ENCODE results near the gene MNT. TPM values are rescaled to one million over a fixed set of nuclear protein-coding genes. Genes with fewer than 3 reads are reported as not detected.

Gene MNT
- polyA plus RNA-seq, 1 experiment: 3.1 TPM

- Histone ChIP-seq H3K36me3 (ENCODE audit: control insufficient read depth, insufficient read depth, low read length) (peaks cover 26% of the 10 kb centered on the region), H3K4me3 (ENCODE audit: low read depth, low read length) (no peak overlapping the region), H3K27me3 (ENCODE audit: control insufficient read depth, insufficient read depth, low read length) (no peaks in the 10 kb centered on the region)
- no peak for DNase-seq (ENCODE audit: low read depth)
- ChIA-PET CTCF (no interaction called here), POLR2A (no interaction called here)
- TF ChIP-seq, protein P1, sequence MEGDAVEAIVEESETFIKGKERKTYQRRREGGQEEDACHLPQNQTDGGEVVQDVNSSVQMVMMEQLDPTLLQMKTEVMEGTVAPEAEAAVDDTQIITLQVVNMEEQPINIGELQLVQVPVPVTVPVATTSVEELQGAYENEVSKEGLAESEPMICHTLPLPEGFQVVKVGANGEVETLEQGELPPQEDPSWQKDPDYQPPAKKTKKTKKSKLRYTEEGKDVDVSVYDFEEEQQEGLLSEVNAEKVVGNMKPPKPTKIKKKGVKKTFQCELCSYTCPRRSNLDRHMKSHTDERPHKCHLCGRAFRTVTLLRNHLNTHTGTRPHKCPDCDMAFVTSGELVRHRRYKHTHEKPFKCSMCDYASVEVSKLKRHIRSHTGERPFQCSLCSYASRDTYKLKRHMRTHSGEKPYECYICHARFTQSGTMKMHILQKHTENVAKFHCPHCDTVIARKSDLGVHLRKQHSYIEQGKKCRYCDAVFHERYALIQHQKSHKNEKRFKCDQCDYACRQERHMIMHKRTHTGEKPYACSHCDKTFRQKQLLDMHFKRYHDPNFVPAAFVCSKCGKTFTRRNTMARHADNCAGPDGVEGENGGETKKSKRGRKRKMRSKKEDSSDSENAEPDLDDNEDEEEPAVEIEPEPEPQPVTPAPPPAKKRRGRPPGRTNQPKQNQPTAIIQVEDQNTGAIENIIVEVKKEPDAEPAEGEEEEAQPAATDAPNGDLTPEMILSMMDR (IDR thresholded peaks at IDR 0.05; ENCODE audit: insufficient read depth, low read depth, low read length): no peak
Observed at GRCh38 chr17:2362881-2363280, 38.0 kb downstream of the MNT start.

DNA sequence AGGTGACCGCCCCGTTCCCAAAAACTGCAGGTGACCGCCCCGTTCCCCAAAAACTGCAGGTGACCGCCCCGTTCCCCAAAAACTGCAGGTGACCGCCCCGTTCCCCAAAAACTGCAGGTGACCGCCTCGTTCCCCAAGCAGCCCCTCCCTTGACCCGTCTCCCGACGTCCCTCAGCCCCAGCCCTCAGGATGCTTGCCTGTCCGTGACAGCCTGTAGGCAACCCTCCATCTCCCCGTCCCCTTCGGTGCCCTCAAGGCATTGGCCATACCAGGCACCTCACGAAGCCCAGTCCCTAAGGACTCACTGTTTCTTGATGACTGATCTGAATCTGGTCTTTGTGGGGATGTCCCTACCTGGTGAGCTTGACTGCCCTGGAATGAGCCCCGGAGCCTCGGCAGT is 38.4 kb downstream of the MNT start:
- POLR2A ChIA-PET: no interaction called here
- TF ChIP-seq, protein P1 (IDR thresholded peaks at IDR 0.05; ENCODE audit: insufficient read depth, low read depth, low read length): no peak
- peaks cover 26% of the 10 kb centered on the region for H3K36me3 ChIP-seq (ENCODE audit: control insufficient read depth, insufficient read depth, low read length)
- CTCF ChIA-PET: interaction anchor here (1.7 kb wide), 1 partner anchor 10 kb away, joined by 5 read pairs; no protein-coding TSS in a partner anchor
- DNase-seq (ENCODE audit: low read depth): no peak
- no peaks in the 10 kb centered on the region for H3K27me3 ChIP-seq (ENCODE audit: control insufficient read depth, insufficient read depth, low read length)
- H3K4me3 ChIP-seq (ENCODE audit: low read depth, low read length): no peak overlapping the region

DNA sequence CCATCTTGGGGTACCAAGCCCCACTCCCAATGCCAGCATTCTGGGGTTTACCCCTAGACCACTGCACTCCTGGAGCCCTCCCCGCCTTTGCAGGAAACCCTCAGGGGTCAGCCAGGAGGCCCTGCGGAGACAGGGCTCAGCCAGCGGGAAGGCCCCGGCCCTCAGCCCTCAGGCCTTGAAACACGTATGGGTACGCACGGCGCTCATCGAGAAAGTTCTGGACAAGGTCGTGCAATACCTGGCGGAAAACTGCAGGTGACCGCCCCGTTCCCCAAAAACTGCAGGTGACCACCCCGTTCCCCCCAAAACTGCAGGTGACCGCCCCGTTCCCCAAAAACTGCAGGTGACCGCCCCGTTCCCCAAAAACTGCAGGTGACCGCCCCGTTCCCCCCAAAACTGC is 38.8 kb downstream of the MNT start:
- CTCF ChIA-PET: interaction anchor here (0.9 to 1.7 kb wide), 2 partner anchors 9 to 54 kb away, joined by 3 to 5 read pairs; no protein-coding TSS in a partner anchor
- no peak for DNase-seq (ENCODE audit: low read depth)

GRCh38 chr17:2361010-2361760 is 39.7 kb downstream of the MNT start:
- CTCF ChIA-PET: interaction anchor here (0.9 to 4.7 kb wide), 4 partner anchors 8 to 55 kb away, joined by 3 to 22 read pairs (median 6); no protein-coding TSS in a partner anchor
- no peaks in the 10 kb centered on the region for H3K27me3 ChIP-seq (ENCODE audit: control insufficient read depth, insufficient read depth, low read length)
- TF ChIP-seq, protein P1 (IDR thresholded peaks at IDR 0.05; ENCODE audit: insufficient read depth, low read depth, low read length): no peak
- H3K4me3 ChIP-seq (ENCODE audit: low read depth, low read length): no peak overlapping the region
- DNase-seq (ENCODE audit: low read depth): no peak
- POLR2A ChIA-PET: no interaction called here
- H3K36me3 ChIP-seq (ENCODE audit: control insufficient read depth, insufficient read depth, low read length): peaks cover 25% of the 10 kb centered on the region

More for the DNA sequence above, 38.8 kb downstream of the MNT start:
- Histone ChIP-seq H3K4me3 (ENCODE audit: low read depth, low read length) (no peak overlapping the region), H3K36me3 (ENCODE audit: control insufficient read depth, insufficient read depth, low read length) (peaks cover 26% of the 10 kb centered on the region), H3K27me3 (ENCODE audit: control insufficient read depth, insufficient read depth, low read length) (no peaks in the 10 kb centered on the region)
- POLR2A ChIA-PET: no interaction called here
- TF ChIP-seq, protein P1 (IDR thresholded peaks at IDR 0.05; ENCODE audit: insufficient read depth, low read depth, low read length): no peak

DNA sequence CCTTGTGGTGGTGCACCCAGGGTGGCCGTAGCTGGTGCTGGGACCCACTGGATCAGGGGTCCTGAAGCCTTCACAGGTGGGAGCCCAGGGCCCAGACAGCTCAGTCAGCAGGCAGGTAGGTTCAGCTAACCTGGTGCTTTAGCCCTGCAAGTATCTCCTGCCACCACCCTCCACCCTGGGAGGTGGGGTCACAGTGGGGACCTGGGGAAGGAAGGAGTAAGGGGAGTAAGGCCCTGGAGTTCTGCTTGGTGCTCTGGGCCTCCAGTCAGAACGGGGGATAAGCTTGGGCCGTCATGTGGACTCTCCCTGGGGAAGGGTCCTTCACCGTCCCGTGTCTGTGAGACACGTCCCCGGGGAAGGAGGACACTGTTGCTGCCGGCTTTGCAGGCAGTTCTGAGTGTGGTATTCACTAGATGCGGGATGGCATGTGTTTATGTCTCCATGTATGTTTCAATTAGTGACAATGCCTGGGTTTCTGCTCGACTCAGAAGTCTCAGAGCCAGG is 42.9 kb downstream of the MNT start:
- Histone ChIP-seq H3K27me3 (ENCODE audit: control insufficient read depth, insufficient read depth, low read length) (no peaks in the 10 kb centered on the region), H3K4me3 (ENCODE audit: low read depth, low read length) (no peak overlapping the region), H3K36me3 (ENCODE audit: control insufficient read depth, insufficient read depth, low read length) (peaks cover 7% of the 10 kb centered on the region)
- TF ChIP-seq, protein P1 (IDR thresholded peaks at IDR 0.05; ENCODE audit: insufficient read depth, low read depth, low read length): no peak
- ChIA-PET POLR2A (interaction anchor here (0.6 kb wide), 2 partner anchors 87 to 265 kb away, joined by 3 to 6 read pairs; no protein-coding TSS in a partner anchor), CTCF (interaction anchor here (4.7 kb wide), 1 partner anchor 24 kb away, joined by 22 read pairs; no protein-coding TSS in a partner anchor)
- DNase-seq (ENCODE audit: low read depth): no peak

All from BJ (cell line).